HCEC 1CT (cell line): Measurements from ENCODE around the gene ALX3.
"Not testable (repeated sequence)": the region's sequence is repeated elsewhere in the genome, so short reads cannot be mapped to it uniquely, and the experiment has no call there.

Source experiments
- DNase-seq: peaks from one replicate; pipeline ENCODE4 v3.0.0-alpha.2; 2017

The ALX3 gene

DNA sequence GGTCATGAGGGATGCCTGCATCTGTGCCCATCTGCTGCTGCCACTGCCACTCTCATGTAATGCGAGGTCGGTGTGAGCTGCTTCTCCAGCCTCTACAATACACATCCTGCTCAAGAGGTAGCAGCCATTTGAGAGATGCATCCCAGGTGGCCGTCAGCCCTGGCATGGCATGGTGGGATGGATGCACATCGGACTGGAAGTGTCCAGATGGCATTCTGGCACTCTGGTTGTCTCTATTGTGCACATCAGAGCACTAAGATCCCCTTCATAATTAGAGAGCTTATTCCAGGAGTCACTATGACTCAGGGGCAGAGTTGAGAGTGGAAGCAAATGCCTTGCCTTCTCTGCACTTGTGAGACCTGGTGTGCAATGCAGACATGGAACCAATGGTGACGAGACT, 32.2 kb downstream of the ALX3 start:
- DNase-seq, result no peak

DNA sequence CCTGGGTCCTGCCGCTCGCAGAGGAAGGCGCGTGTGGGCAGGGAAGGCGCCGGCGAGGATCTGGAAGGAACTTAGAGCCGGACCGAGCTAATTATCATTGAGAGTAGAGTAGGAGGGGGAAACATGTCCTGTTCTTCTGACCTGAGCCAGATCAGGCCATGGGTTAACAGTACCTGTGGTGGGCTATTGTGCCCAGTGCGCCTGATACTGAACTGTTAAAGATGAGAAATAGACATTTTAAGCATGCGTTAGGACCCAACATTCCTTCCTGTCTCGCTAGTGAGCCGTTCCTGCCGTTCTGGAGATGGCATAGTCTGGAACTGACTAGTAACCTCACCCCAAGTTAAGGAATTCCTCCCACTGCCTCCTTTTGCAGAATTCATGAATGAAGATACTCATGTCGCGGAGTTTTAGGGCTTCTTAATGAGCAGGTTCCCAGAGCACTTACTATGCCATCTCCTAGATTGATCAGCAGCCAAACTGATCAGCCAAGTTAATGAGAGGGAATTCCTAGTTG, 35.2 kb downstream of the ALX3 start:
- peak; percentile 29 for DNase-seq

- DNase-seq, result peak; percentile 96
Measured at GRCh38 chr1:110034451-110035235, 35.8 kb downstream of the ALX3 start, which contains the start of gene STRIP1. Gene STRIP1, plus strand, starts transcription at chr1:110034624. Its CDS starts 14 bp downstream, at chr1:110034638.

DNA sequence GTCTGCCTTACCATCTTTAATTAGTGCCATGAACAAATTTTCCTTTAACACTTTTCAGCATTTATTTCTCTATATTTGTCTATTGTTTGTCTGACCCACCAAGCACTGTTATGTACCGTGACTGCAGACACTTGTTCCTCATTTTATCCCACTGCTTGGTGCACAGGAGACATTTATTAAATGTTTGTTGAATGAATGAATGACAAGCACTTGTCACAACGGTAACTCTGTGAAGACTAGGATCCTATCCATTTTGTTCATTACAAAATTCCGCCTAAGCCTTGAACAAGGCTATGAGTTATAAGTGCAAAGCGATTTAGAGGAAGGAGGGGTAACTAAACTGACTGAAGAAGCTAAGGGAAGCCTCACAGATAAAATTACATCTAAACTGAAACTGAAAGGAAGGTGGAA, 36.4 kb downstream of the ALX3 start:
- DNase-seq, result no peak

- no peak for DNase-seq
Measured at GRCh38 chr1:110033421-110033820, 37.1 kb downstream of the ALX3 start.

GRCh38 chr1:110032327-110032726, 38.1 kb downstream of the ALX3 start:
- DNase-seq, result no peak

DNA sequence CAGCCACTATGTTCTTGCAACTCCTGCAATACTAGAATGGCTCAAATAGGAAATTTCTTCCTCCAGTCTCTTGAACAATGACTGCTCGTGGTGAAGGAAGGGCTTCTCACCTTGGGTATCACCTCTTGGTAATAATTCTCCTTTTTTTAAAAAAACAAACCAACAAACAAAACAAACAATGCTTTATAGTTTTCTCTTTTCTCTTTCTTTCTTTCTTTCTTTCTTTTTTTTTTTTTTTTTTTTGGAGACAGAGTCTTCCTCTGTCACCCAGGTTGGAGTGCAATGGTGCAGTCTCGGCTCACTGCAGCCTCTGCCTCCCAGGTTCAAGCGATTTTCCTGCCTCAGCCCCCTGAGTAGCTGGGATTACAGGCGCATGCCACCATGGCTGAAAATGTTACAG, 39.8 kb downstream of the ALX3 start:
- not testable (repeated sequence) for DNase-seq

DNA sequence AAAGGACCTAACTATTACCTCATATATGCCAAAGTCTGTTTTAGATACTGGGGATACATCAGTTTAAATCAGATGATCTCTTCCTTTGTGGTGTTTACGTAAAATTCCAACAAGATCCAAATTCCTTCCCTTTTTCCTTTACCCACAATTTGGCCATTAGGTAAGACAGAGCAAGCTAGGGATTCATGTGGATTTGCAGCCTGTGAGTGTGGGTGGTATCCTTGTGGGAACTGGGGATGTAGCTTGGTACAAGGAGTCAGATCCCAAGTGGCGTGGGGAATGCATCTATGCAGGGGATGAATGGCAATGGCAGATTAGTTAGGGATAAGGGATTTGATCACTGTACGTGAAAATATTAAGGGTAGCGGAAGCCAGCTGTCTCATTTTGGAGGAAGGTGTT, 45.9 kb downstream of the ALX3 start:
- DNase-seq, result no peak

DNA sequence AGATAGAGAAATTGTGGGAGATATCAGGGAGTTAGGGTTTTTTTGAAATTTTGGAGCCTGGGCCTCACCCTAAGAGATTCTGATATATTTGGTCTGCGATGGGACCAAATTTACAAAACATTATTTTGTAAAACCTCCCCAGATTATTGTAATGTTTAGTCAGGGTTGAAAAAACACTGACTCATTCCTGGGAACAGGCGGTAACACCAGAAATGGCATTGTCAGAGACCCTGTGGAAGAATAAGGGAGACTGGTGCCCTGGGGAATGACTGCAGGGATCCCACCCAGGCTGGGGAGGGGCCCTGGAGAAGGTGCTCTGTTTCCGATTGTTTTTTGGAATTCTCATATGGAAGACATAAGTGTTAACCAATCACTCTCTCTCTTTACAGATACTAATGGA, 49.2 kb downstream of the ALX3 start:
- DNase-seq, result no peak

- DNase-seq, result no peak
Measured at GRCh38 chr1:110019770-110020169, 50.7 kb downstream of the ALX3 start.

GRCh38 chr1:110018396-110018795, 52.1 kb downstream of the ALX3 start:
- no peak for DNase-seq

GRCh38 chr1:110017792-110018191, 52.7 kb downstream of the ALX3 start:
- no peak for DNase-seq

GRCh38 chr1:110012100-110012780, 58.2 kb downstream of the ALX3 start:
- DNase-seq, result no peak

GRCh38 chr1:110011527-110012041, 58.9 kb downstream of the ALX3 start:
- DNase-seq, result peak; percentile 55
